HG02678 (cell line): ENCODE results near the gene PSMB2.

Experiments
- ATAC-seq: cut with Tn5 transposase; IDR thresholded peaks from one replicate; pipeline ENCODE4 v1.9.1; 2021; ENCODE audit warnings: mild to moderate bottlenecking, moderate library complexity; ENCODE audit not compliant: unreplicated experiment

The PSMB2 gene

GRCh38 chr1:35644204-35644603 lies 2.9 kb upstream of the PSMB2 start:
- ATAC-seq = no peak

DNA sequence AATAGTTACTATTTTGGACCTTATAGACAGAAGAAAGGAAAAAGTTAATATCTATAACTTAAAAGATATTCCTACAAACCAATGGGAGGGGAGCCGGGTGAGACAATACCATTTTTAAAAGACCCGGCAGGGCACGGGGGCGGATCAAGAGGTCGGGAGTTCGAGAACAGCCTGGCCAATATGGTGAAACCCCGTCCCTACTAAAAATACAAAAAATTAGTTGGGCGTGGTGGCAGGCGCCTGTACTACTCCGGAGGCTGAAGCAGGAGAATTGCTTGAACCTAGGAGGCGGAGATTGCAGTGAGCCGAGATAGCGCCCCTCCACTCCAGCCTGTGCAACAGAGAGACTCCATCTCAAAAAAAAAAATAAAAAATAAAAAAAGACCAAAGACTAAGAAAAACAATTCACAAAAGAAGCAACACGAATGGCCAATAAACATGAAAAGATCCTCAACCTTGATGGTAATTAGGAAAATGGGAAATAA lies 1.2 kb upstream of the PSMB2 start:
- ATAC-seq = no peak

- ATAC-seq = no peak
These were observed 720 bp downstream of the PSMB2 start for GRCh38 chr1:35640380-35641232.

- ATAC-seq = no peak
These were observed 3.9 kb downstream of the PSMB2 start for GRCh38 chr1:35637401-35637809.

GRCh38 chr1:35633547-35633946 lies 7.8 kb downstream of the PSMB2 start:
- no peak for ATAC-seq

DNA sequence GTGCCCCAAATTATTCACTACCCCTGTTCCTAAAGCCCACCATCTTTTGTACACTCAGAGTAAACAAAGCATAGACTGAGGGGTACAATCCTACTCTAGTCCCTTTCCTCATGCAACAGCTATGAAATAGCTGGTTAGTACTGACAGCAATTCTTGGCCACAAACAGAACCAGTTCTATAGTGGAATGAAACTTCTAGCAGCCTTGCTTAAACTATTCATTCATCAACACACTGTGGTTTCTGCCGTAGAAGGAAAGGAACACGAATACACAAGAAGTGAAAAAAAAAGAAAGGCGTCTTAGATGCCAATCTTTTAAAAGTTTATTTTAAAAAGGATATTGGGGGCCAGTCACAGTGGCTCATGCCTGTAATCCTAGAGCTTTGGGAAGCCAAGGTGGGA lies 9.9 kb downstream of the PSMB2 start:
- ATAC-seq = no peak

DNA sequence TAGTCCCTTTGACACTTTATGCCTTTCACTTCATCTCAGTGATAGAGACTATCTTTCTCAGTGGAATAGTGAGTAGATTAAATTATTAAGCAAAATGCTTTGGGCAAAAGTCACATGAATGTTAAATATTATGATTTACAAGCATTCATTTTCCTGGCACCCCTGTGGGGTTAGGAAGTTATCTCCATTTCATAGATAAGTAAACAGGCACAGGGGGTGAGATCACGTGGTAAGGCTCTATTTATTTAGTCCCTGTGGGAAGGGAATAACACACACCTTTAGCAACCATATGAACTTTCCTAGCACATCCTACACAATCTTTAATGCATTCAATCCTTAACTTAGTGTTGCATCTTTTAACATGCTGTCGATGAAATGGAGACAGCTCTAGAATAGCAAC lies 12.3 kb downstream of the PSMB2 start:
- no peak for ATAC-seq

DNA sequence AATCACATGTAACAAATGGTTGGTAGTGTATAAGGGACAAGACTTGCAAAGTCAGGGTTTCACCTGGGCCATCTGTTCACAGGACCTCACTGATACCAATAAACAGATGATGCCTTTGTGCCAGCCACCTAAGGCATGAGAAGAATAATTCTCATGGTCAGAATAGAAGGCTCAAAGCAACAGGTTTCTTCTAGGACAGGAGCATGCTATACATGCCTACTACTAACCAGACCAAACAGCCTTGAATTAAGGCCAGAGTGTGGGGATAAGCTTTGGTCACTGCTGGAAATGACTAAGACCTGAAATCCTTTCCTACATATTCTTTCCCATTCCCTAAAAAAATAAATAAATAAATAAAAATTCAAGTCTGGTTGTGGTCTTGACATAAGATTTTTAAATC lies 17.5 kb downstream of the PSMB2 start:
- no peak for ATAC-seq

- no peak for ATAC-seq
These were observed 18.7 kb downstream of the PSMB2 start for GRCh38 chr1:35622510-35623178.

- ATAC-seq = no peak
These were observed 21.8 kb downstream of the PSMB2 start for GRCh38 chr1:35619237-35620121.

DNA sequence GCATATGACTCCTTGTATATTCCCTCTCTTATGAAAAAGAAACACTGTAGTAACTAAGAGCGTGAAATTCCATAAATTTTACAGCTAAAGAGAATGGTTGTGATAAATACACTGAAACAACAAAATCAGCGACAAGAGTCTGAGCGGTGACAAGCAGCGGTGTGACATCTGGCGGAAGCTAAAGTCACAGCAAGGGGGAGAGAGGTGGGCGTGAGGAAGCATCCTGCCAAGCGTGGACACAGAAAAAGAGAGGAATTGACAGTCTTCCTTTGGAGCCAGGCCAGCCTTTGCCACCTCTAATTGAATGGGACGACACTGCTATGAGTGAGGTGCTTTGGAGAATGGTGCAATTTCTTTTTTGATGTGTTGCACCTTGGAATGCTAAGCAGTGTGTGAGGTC lies 25.9 kb downstream of the PSMB2 start:
- ATAC-seq = no peak

DNA sequence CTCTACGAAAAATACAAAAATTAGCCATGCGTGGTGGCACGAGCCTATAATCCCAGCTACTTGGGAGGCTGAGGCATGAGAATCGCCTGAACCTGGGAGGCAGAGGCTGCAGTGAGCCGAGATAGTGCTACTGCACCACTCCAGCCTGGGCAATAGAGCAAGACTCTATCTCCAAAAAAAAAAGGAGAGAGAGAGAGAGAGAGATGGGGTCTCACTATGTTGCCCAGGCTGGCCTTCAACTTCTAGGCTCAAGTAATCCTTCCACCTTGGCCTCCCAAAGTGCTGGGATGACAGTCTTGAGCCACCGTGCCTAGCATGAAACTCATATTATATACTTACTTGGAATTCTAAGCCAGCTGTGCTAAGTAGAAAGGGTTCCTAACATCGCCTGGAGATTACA lies 29.7 kb downstream of the PSMB2 start:
- ATAC-seq = no peak

DNA sequence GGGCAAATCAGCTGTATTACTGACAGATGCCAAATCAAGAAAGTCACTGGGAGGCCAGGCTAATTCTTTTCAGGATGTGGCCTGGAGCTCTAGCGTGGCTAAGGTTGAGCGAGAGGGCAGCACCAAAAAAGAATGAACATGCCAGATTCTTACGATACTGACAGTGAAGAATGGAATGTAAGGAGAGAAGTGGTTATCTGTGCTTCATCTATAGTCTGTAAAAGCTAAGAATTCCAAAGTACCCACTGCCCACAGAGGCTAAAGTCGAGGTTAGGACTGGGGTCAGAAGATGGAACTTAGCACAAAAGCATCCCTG lies 35.5 kb downstream of the PSMB2 start:
- ATAC-seq = no peak

- ATAC-seq = no peak
These were observed 36.1 kb downstream of the PSMB2 start for GRCh38 chr1:35605071-35605866.

- ATAC-seq = no peak
These were observed 37.4 kb downstream of the PSMB2 start for GRCh38 chr1:35603941-35604340.

- no peak for ATAC-seq
These were observed 37.9 kb downstream of the PSMB2 start for GRCh38 chr1:35603468-35603867.

DNA sequence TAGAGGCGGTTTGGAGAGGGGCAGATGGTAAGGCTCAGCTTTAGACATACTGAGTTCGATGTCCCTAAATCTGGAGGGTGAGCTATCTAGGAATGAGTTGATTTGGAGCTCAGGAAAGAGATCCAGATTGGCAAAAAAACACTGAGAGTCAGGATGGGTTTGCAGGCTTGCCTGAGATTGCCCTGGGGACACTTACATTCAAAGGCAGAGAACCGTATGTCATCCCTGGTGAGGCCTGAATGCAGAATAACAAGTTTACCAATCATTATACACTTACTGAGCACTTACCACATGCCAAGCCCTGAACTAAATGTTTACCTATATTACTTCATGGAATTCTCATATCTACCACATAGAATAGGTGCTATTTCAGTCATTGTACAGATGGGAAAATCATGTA lies 40.7 kb downstream of the PSMB2 start:
- no peak for ATAC-seq

DNA sequence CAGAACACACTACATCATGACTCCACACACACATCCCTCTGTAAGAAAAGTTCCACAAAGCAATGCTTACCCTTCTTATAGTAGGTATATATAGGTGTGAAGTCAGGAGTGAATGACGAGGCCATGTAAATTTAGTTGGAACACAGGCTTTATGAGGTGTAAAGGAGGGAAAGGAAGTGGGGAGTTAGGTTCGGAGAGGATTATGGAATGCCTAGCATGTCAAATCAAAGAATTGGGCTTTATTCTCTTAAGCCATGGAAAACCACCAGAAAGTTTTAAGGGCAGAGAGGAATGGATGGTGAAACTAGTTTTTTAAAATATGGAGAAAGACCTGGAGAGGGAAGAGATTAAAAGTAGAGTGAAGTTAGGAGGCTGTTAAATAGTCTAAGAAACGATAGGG lies 41.9 kb downstream of the PSMB2 start:
- ATAC-seq = no peak

DNA sequence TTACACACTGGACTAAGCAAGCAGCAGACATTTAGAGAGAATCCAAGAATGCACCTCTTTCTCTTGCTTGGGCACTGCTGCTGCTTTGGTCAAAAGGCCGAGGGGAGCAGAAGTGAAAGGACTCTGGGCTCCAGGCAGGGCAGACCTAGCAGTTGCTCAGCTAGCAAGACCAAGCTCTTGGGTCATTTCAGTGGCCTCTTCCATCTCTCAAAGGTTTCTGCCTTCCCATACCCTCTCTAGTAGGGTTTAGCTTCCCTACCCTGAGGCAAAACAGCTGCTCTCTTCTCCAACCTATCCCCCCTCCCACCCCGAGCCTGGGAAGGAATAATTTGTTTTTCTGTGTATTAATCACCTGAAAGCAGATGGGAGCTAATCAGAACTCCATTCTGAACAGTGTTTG lies 42.4 kb downstream of the PSMB2 start:
- ATAC-seq = no peak

- ATAC-seq = no peak
These were observed 43.5 kb downstream of the PSMB2 start for GRCh38 chr1:35597870-35598269.

- no peak for ATAC-seq
These were observed 45.6 kb downstream of the PSMB2 start for GRCh38 chr1:35595684-35596083.
